NCI-H510A treated with DMSO at 0.1 percent for 48 hours (cell line): Measurements from ENCODE around the gene PRDX2.
"Not testable (repeated sequence)": the region's sequence is repeated elsewhere in the genome, so short reads cannot be mapped to it uniquely, and the experiment has no call there.

Experiments
- DNase-seq: peaks from one replicate; lab custom pipeline; 2025; lab: John Stamatoyannopoulos, UW

PRDX2 gene

GRCh38 chr19:12825254-12826131, 23.9 kb upstream of the PRDX2 start:
- no peak for DNase-seq

DNA sequence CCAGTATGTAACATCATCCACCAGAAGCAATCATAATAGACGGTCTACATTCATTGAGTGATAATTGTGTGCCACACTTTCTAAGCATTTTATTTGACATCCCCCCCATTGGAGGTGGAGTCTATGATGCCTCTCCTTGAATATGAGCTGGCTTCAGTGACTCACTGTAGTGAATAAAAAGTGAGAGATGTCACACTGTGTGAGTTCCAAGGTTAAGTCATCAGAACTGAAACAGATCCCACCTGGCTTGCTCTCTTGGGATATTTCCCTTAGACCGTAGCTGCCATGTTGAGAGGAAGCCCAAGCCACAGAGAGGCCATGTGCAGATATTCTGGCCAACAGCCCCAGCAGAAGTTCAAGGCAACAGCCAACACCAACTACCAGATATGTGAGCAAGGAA, 20.2 kb upstream of the PRDX2 start:
- DNase-seq, result no peak

GRCh38 chr19:12817810-12818209, 16.2 kb upstream of the PRDX2 start:
- DNase-seq, result not testable (repeated sequence)

DNA sequence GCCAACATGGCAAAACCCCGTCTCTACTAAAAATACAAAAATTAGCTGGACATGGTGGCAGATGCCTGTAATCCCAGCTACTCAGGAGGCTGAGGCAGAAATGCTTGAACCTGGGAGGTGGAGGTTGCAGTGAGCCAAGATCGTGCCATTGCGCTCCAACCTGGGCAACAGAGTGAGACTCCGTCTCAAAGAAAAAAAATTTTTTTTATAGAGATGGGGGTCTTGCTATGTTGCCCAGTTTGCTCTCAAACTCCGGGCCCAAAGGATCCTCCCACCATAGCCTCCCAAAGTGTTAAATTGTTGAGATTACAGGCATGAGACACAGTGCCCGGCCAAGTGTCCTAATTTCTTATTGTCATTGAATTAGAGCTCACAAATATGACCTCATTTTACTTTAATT, 15.6 kb upstream of the PRDX2 start:
- DNase-seq, result not testable (repeated sequence)

GRCh38 chr19:12815088-12815487, 13.5 kb upstream of the PRDX2 start:
- DNase-seq, result no peak

- DNase-seq, result peak; percentile 87
These were observed 4.9 kb upstream of the PRDX2 start, which contains the start of gene RNASEH2A for GRCh38 chr19:12806242-12807081. Gene RNASEH2A, plus strand, starts transcription at chr19:12806584. Its CDS starts 90 bp downstream, at chr19:12806674.

DNA sequence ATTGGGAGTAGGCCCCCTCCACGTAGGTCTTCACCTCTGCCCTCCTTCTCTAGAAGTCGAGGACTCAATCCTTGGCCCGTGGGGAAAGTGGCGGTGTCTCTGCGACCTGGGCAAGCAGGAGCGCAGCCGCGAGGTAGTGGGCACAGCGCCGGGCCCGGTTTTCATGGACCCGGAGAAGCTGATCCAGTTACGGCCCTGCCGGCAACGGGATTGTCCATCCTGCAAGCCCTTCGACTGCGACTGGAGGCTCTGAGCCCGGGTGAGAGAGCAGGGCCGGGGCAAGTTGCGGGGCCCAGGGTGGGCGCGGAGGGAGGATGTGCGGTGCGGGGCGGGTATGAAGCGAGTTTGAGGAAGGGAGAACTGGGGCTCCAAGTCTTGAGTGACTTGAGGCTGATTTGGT, 2.5 kb upstream of the PRDX2 start:
- DNase-seq, result no peak

GRCh38 chr19:12802267-12803106, 887 bp upstream of the PRDX2 start:
- DNase-seq, result no peak

GRCh38 chr19:12800923-12801465, 606 bp downstream of the PRDX2 start:
- DNase-seq, result no peak

- DNase-seq, result no peak
These were observed 1.2 kb downstream of the PRDX2 start for GRCh38 chr19:12800466-12800770.

DNA sequence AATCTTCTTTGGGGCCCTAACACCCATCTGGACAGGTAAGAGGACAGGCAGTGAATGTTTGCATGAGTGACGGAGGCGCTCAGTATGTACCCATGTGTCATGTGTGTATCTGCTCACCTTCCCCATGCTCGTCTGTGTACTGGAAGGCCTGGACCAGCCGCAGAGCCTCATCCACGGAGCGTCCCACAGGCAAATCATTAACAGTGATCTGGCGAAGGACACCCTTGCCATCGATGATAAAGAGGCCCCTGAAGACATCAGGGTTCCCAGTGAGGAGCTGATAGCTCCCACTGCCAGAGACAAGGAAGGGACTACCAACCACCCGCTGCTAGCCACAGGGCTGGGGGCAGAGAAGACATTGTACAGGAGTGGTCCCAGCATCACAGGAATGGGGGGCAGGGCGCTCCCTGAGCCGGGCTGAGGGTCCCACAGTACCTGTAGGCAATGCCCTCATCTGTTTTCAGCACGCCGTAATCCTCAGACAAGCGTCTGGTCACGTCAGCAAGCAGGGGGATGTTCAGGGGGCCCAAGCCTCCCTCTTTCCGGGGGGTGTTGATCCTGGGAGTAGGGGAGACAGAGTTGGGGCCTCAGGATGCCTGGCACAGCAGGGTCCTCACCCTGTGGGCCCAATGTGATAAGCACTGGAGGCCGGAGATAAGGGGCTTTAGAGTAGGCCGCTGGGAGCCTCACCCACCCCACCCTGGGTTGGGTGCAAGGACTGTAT, 1.7 kb downstream of the PRDX2 start:
- no peak for DNase-seq

DNA sequence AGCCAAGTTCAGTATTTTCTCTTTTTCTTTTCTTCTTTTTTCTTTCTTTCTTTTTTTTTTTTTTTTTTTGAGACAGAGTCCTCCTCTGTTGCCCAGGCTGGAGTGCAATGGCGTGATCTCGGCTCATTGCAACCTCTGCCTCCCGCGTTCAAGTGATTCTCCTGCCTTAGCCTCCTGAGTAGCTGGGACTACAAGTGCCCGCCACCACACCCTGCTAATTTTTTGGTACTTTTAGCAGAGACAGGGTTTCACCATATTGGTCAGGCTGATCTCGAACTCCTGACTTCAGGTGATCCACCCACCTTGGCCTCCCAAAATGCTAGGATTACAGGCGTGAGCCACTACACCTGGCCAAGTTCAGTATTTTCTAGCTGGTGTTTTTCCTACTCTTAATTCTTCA, 4.0 kb downstream of the PRDX2 start:
- DNase-seq, result not testable (repeated sequence)

- DNase-seq, result no peak
These were observed 4.4 kb downstream of the PRDX2 start for GRCh38 chr19:12797141-12797587.

- peak; percentile 89 for DNase-seq
These were observed 5.2 kb downstream of the PRDX2 start for GRCh38 chr19:12796146-12797071.

DNA sequence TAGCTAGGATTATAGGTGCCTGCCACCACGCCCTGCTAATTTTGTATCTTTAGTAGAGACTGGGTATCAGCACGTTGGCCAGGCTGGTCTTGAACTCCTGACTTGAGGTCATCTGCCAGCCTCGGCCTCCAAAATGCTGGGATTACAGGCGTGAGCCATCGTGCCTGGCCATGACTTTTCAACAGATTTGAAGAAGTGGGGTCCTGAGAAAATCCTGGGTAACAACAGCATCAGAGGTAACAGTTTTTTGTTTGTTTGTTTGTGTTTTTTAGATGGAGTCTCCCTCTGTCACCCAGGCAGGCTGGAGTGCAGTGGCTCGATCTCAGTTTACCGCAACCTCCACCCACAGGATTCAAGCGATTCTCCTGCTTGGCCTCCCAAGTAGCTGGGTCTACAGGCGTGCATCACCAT, 6.6 kb downstream of the PRDX2 start:
- DNase-seq, result no peak

- DNase-seq, result no peak
These were observed 7.2 kb downstream of the PRDX2 start for GRCh38 chr19:12794196-12794941.

GRCh38 chr19:12793290-12794195, 8.1 kb downstream of the PRDX2 start:
- peak; percentile 92 for DNase-seq

DNA sequence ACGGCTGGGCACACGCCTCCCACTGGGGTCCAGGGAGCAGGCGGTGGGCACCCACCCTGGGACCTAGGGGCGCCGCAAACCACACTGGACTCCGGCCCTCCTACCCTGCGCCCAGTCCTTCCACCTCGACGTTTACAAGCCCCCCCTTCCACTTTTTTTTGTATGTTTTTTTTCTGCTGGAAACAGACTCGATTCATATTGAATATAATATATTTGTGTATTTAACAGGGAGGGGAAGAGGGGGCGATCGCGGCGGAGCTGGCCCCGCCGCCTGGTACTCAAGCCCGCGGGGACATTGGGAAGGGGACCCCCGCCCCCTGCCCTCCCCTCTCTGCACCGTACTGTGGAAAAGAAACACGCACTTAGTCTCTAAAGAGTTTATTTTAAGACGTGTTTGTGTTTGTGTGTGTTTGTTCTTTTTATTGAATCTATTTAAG, 8.7 kb downstream of the PRDX2 start:
- no peak for DNase-seq
